ENCODE data around the gene RNF11.

Gene RNF11

GRCh38 chr1:51297401-51298321 is 61.6 kb downstream of the RNF11 start:
- no peak overlapping the region for H3K4me3 ChIP-seq (ENCODE audit: low read depth, low read length)
- in situ Hi-C loops (cut with HindIII; ENCODE audit: low sequenced_read_pairs) = no loop called here

GRCh38 chr1:51298322-51298705 is 62.2 kb downstream of the RNF11 start:
- no peak for TF ChIP-seq CTCF (IDR thresholded peaks at IDR 0.05; ENCODE audit: low read depth, low read length, missing control alignments)
- H3K4me3 ChIP-seq (ENCODE audit: low read depth, low read length) = no peak overlapping the region
- in situ Hi-C loops (cut with HindIII; ENCODE audit: low sequenced_read_pairs) = no loop called here
- no peak for DNase-seq (ENCODE audit: low read depth)

More at GRCh38 chr1:51297401-51298321, 61.6 kb downstream of the RNF11 start:
- DNase-seq (ENCODE audit: low read depth) = no peak
- no peak for TF ChIP-seq CTCF (IDR thresholded peaks at IDR 0.05; ENCODE audit: low read depth, low read length, missing control alignments)

GRCh38 chr1:51299185-51299885 is 63.3 kb downstream of the RNF11 start:
- in situ Hi-C loops (cut with HindIII; ENCODE audit: low sequenced_read_pairs) = no loop called here
- DNase-seq (ENCODE audit: low read depth) = no peak
- no peak for TF ChIP-seq CTCF (IDR thresholded peaks at IDR 0.05; ENCODE audit: low read depth, low read length, missing control alignments)
- H3K4me3 ChIP-seq (ENCODE audit: low read depth, low read length) = no peak overlapping the region

- no peak overlapping the region for H3K4me3 ChIP-seq (ENCODE audit: low read depth, low read length)
- no peak for TF ChIP-seq CTCF (IDR thresholded peaks at IDR 0.05; ENCODE audit: low read depth, low read length, missing control alignments)
- in situ Hi-C loops (cut with HindIII; ENCODE audit: low sequenced_read_pairs) = no loop called here
- no peak for DNase-seq (ENCODE audit: low read depth)
These were observed 64.1 kb downstream of the RNF11 start for GRCh38 chr1:51299981-51300670.

- DNase-seq (ENCODE audit: low read depth) = no peak
These were observed 65.2 kb downstream of the RNF11 start for GRCh38 chr1:51301152-51301843.

More at GRCh38 chr1:51301152-51301843, 65.2 kb downstream of the RNF11 start:
- no peak for TF ChIP-seq CTCF (IDR thresholded peaks at IDR 0.05; ENCODE audit: low read depth, low read length, missing control alignments)
- in situ Hi-C loops (cut with HindIII; ENCODE audit: low sequenced_read_pairs) = no loop called here
- H3K4me3 ChIP-seq (ENCODE audit: low read depth, low read length) = no peak overlapping the region
